ENCODE measurements around the gene CNIH2. TPM values are rescaled to one million over a fixed set of nuclear protein-coding genes. Genes with fewer than 3 reads are reported as not detected.

The CNIH2 gene
- total RNA-seq, 4 donors from 2014 or later, result not detected

GRCh38 chr11:66329165-66329673 lies 51.2 kb downstream of the CNIH2 start:
- H3K4me1 ChIP-seq, result peaks cover 0 to 28% of the 10 kb centered on the region in 2 donors
- H3K9me3 ChIP-seq, result no peaks in the 10 kb centered on the region
- no peaks in the 10 kb centered on the region for H3K27me3 ChIP-seq
- WGBS, 2 donors, result 84% methylated on average over 3 of the region's 3 CpGs
- H3K27ac ChIP-seq, result no peak overlapping the region
- TF ChIP-seq POLR2A (IDR thresholded peaks at IDR 0.05) (no peak), CTCF (IDR thresholded peaks at IDR 0.05) (no peak)
- intact Hi-C loops (cut with DNase I), result no loop called here
- H3K36me3 ChIP-seq, result no peaks in the 10 kb centered on the region
- H3K4me3 ChIP-seq (replicated peaks in 1 of 3), result no peak overlapping the region
- no peak for DNase-seq

- Histone ChIP-seq H3K27me3 (no peaks in the 10 kb centered on the region), H3K27ac (no peak overlapping the region), H3K36me3 (no peaks in the 10 kb centered on the region), H3K9me3 (no peaks in the 10 kb centered on the region), H3K4me3 (replicated peaks in 1 of 3) (no peak overlapping the region), H3K4me1 (peaks cover 0 to 39% of the 10 kb centered on the region in 2 donors)
- TF ChIP-seq CTCF (IDR thresholded peaks at IDR 0.05) (no peak), POLR2A (IDR thresholded peaks at IDR 0.05) (no peak)
- no peak for DNase-seq
- intact Hi-C loops (cut with DNase I), result no loop called here
- WGBS, 2 donors, result 43 to 64% methylated on average over 7 of the region's 10 CpGs
These were observed 53.0 kb downstream of the CNIH2 start for GRCh38 chr11:66330931-66331330.

GRCh38 chr11:66331542-66332370 lies 53.8 kb downstream of the CNIH2 start:
- intact Hi-C loops (cut with DNase I), result no loop called here
- TF ChIP-seq POLR2A (IDR thresholded peaks at IDR 0.05) (no peak), CTCF (IDR thresholded peaks at IDR 0.05) (no peak)
- no peak overlapping the region for H3K27ac ChIP-seq
- no peaks in the 10 kb centered on the region for H3K36me3 ChIP-seq
- peaks cover 7 to 40% of the 10 kb centered on the region in 2 donors for H3K4me1 ChIP-seq
- no peak for DNase-seq
- 78 to 79% methylated on average over 11 to 12 of the region's 12 CpGs for WGBS, 2 donors
- H3K4me3 ChIP-seq (replicated peaks in 1 of 3), result no peak overlapping the region
- H3K9me3 ChIP-seq, result no peaks in the 10 kb centered on the region
- H3K27me3 ChIP-seq, result no peaks in the 10 kb centered on the region

GRCh38 chr11:66332371-66333219 lies 54.6 kb downstream of the CNIH2 start:
- H3K9me3 ChIP-seq, result no peaks in the 10 kb centered on the region
- H3K36me3 ChIP-seq, result peaks cover 0 to 3% of the 10 kb centered on the region in 2 donors
- DNase-seq, result no peak
- intact Hi-C loops (cut with DNase I), result no loop called here
- no peak overlapping the region for H3K27ac ChIP-seq
- 81 to 85% methylated on average over 12 to 18 of the region's 18 CpGs for WGBS, 2 donors
- H3K27me3 ChIP-seq, result no peaks in the 10 kb centered on the region
- H3K4me1 ChIP-seq, result peaks cover 7 to 36% of the 10 kb centered on the region in 2 donors
- TF ChIP-seq CTCF (IDR thresholded peaks at IDR 0.05) (no peak), POLR2A (IDR thresholded peaks at IDR 0.05) (no peak)
- no peak overlapping the region for H3K4me3 ChIP-seq (replicated peaks in 1 of 3)

Data from thyroid gland (tissue), 4 donors.